Sigmoid colon (tissue), 4 donors: ENCODE measurements around the gene ATP6V0E2.

Source experiments
- CTCF ChIP-seq, 4 experiments: fragments of 450-650 bp in 3 of 4; fragments of 200-600 bp in 1 of 4; IDR thresholded peaks; one replicate each; pipeline ENCODE4 v1.5.1; 2016 to 2019; ENCODE audit warnings: antibody characterized with exemption in 4 of 4, mild to moderate bottlenecking in 3 of 4, moderate library complexity in 2 of 4
- EP300 ChIP-seq, 4 donors: sonication (generic); formaldehyde crosslinking; IDR thresholded peaks; one replicate each; pipeline ENCODE4 v1.6.1; 2017; ENCODE audit warnings: antibody characterized with exemption in 4 of 4
- POLR2A ChIP-seq, 2 donors: fragments of 450-650 bp; IDR thresholded peaks; one replicate each; pipeline ENCODE4 v1.6.1; 2016; ENCODE audit warnings: antibody characterized with exemption in 2 of 2, mild to moderate bottlenecking in 2 of 2, moderate library complexity in 2 of 2
- POLR2AphosphoS5 ChIP-seq, 4 donors: sonication (generic); formaldehyde crosslinking; IDR thresholded peaks; one replicate each; pipeline ENCODE4 v1.6.1; 2017; ENCODE audit warnings: antibody characterized with exemption in 4 of 4

DNA sequence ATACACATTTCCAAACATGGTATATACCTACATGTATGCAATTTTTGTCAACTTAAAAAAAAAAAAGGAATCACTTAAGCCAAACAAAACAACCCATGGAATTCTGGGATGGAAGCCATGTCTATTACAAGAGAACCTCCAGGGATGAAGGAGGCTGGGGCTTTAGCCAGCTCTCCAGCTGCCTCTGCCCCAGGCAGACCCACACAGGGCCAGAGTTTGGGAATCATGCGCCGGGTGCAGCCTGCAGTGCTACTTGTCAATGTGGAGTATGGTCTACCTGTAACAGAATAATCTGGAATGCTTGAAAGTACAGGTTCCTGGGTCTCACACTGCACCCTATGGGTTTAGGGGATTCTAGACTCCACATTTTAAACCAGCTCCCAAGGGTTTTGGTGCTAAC is 10.8 kb downstream of the ATP6V0E2 start:
- TF ChIP-seq POLR2A (IDR thresholded peaks at IDR 0.05) = no peak
- no peak for TF ChIP-seq EP300 (IDR thresholded peaks at IDR 0.05)
- TF ChIP-seq CTCF (IDR thresholded peaks at IDR 0.05) = no peak
- TF ChIP-seq POLR2AphosphoS5 (IDR thresholded peaks at IDR 0.05) = no peak
